HEK293 (cell line): Measurements from ENCODE around the gene CSMD2.

Experiments used
- CTCF ChIA-PET: fragments of 350-600 bp; formaldehyde crosslinking; extraction: SDS; loops from one replicate; lab custom pipeline; 2021; ENCODE audit warnings: antibody characterized with exemption; lab: Yijun Ruan, JAX
- POLR2A ChIA-PET: fragments of 300-600 bp; formaldehyde crosslinking; extraction: SDS; loops from one replicate; lab custom pipeline; 2020; ENCODE audit warnings: antibody characterized with exemption, inconsistent platforms; lab: Yijun Ruan, JAX
- H3K27ac ChIP-seq: fragments of 200-500 bp; sonication (Bioruptor generic); 2 replicates; pipeline ENCODE4 v1.5.1; 2014; ENCODE audit warnings: low read depth, low read length, control low read depth, inconsistent platforms; ENCODE audit errors: extremely low read depth
- H3K36me3 ChIP-seq, 2 experiments: fragments of 200-500 bp in 1 of 2; sonication (Bioruptor generic) in 1 of 2; 1 replicate in 1 of 2; 2 replicates in 1 of 2; pipeline ENCODE4 v1.5.1; 2014 to 2017; ENCODE audit warnings: inconsistent platforms in 2 of 2, low read length in 2 of 2; ENCODE audit not compliant: control insufficient read depth in 2 of 2, insufficient read depth in 1 of 2
- H3K4me1 ChIP-seq: fragments of 200-500 bp; sonication (Bioruptor generic); 2 replicates; pipeline ENCODE4 v1.5.1; 2014; ENCODE audit warnings: mild to moderate bottlenecking, low read length, inconsistent platforms; ENCODE audit not compliant: control insufficient read depth, insufficient read depth
- H3K4me3 ChIP-seq: 2 replicates; pipeline ENCODE4 v1.5.1; 2011; ENCODE audit warnings: low read depth, mild to moderate bottlenecking, control low read depth, low read length, moderate library complexity
- H3K9me3 ChIP-seq: fragments of 200-500 bp; sonication (Bioruptor generic); 2 replicates; pipeline ENCODE4 v1.5.1; 2014; ENCODE audit warnings: low read depth, low read length, inconsistent platforms; ENCODE audit not compliant: control insufficient read depth, insufficient read depth
- GLI4 ChIP-seq: fragments of 450-650 bp; formaldehyde crosslinking; IDR thresholded peaks from 2 replicates; pipeline ENCODE4 v1.5.1; 2016; ENCODE audit warnings: missing biosample characterization, missing genetic modification characterization
- GLIS1 ChIP-seq: fragments of 450-650 bp; formaldehyde crosslinking; IDR thresholded peaks from 2 replicates; pipeline ENCODE4 v1.5.1; 2016; ENCODE audit warnings: missing biosample characterization, missing genetic modification characterization
- KLF1 ChIP-seq: fragments of 450-650 bp; formaldehyde crosslinking; IDR thresholded peaks from 2 replicates; pipeline ENCODE4 v1.5.1; 2016; ENCODE audit warnings: missing biosample characterization, missing genetic modification characterization
- KLF7 ChIP-seq: fragments of 450-650 bp; formaldehyde crosslinking; IDR thresholded peaks from 2 replicates; pipeline ENCODE4 v1.5.1; 2016; ENCODE audit warnings: missing biosample characterization, missing genetic modification characterization, borderline replicate concordance
- KLF8 ChIP-seq: fragments of 450-650 bp; formaldehyde crosslinking; IDR thresholded peaks from 2 replicates; pipeline ENCODE4 v1.5.1; 2016; ENCODE audit warnings: missing biosample characterization, missing genetic modification characterization
- SP2 ChIP-seq: fragments of 450-650 bp; formaldehyde crosslinking; IDR thresholded peaks from 2 replicates; pipeline ENCODE4 v1.5.1; 2016; ENCODE audit warnings: missing biosample characterization, missing genetic modification characterization
- YY1 ChIP-seq: fragments of 450-650 bp; formaldehyde crosslinking; IDR thresholded peaks from 2 replicates; pipeline ENCODE4 v1.5.1; 2018; ENCODE audit warnings: missing biosample characterization, missing genetic modification characterization
- ZBTB11 ChIP-seq: fragments of 450-650 bp; formaldehyde crosslinking; conservative IDR thresholded peaks from 2 replicates; pipeline ENCODE4 v1.5.1; 2016; ENCODE audit warnings: low read depth, missing biosample characterization, missing genetic modification characterization
- ZNF138 ChIP-seq: fragments of 450-650 bp; formaldehyde crosslinking; IDR thresholded peaks from 2 replicates; pipeline ENCODE4 v1.5.1; 2016; ENCODE audit warnings: missing biosample characterization, missing genetic modification characterization, borderline replicate concordance
- ZNF157 ChIP-seq: fragments of 450-650 bp; formaldehyde crosslinking; IDR thresholded peaks from 2 replicates; pipeline ENCODE4 v1.5.1; 2016; ENCODE audit warnings: missing biosample characterization, missing genetic modification characterization
- ZNF184 ChIP-seq: fragments of 450-650 bp; IDR thresholded peaks from 2 replicates; pipeline ENCODE4 v1.5.1; 2018; ENCODE audit warnings: missing biosample characterization, mild to moderate bottlenecking, missing genetic modification characterization
- ZNF24 ChIP-seq: fragments of 450-650 bp; formaldehyde crosslinking; IDR thresholded peaks from 2 replicates; pipeline ENCODE4 v1.5.1; 2016; ENCODE audit warnings: missing biosample characterization, missing genetic modification characterization
- ZNF248 ChIP-seq: fragments of 450-650 bp; formaldehyde crosslinking; IDR thresholded peaks from 2 replicates; pipeline ENCODE4 v1.5.1; 2017; ENCODE audit warnings: missing biosample characterization, missing genetic modification characterization
- ZNF350 ChIP-seq: fragments of 450-650 bp; formaldehyde crosslinking; IDR thresholded peaks from 2 replicates; pipeline ENCODE4 v1.5.0; 2017; ENCODE audit warnings: missing biosample characterization, mild to moderate bottlenecking, missing genetic modification characterization
- ZNF426 ChIP-seq: fragments of 450-650 bp; formaldehyde crosslinking; IDR thresholded peaks from 2 replicates; pipeline ENCODE4 v1.5.1; 2017; ENCODE audit warnings: missing biosample characterization, missing genetic modification characterization, mild to moderate bottlenecking, inconsistent platforms, moderate library complexity
- ZNF555 ChIP-seq: fragments of 450-650 bp; formaldehyde crosslinking; conservative IDR thresholded peaks from 2 replicates; pipeline ENCODE4 v1.5.1; 2017; ENCODE audit warnings: missing biosample characterization, mild to moderate bottlenecking, missing genetic modification characterization, inconsistent platforms
- ZNF600 ChIP-seq: fragments of 450-650 bp; formaldehyde crosslinking; IDR thresholded peaks from 2 replicates; pipeline ENCODE4 v1.5.1; 2016; ENCODE audit warnings: missing biosample characterization, missing genetic modification characterization
- ZNF610 ChIP-seq: fragments of 450-650 bp; formaldehyde crosslinking; IDR thresholded peaks from 2 replicates; pipeline ENCODE4 v1.5.1; 2016; ENCODE audit warnings: missing biosample characterization, missing genetic modification characterization, borderline replicate concordance
- ZNF660 ChIP-seq: fragments of 450-650 bp; IDR thresholded peaks from 2 replicates; pipeline ENCODE4 v1.5.1; 2018; ENCODE audit warnings: missing biosample characterization, mild to moderate bottlenecking, missing genetic modification characterization
- ZNF704 ChIP-seq: fragments of 450-650 bp; formaldehyde crosslinking; IDR thresholded peaks from 2 replicates; pipeline ENCODE4 v1.5.1; 2016; ENCODE audit warnings: missing biosample characterization, missing genetic modification characterization
- ZNF707 ChIP-seq: fragments of 450-650 bp; formaldehyde crosslinking; IDR thresholded peaks from 2 replicates; pipeline ENCODE4 v1.5.1; 2016; ENCODE audit warnings: missing biosample characterization, missing genetic modification characterization
- ZNF785 ChIP-seq: fragments of 450-650 bp; formaldehyde crosslinking; IDR thresholded peaks from 2 replicates; pipeline ENCODE4 v1.5.1; 2016; ENCODE audit warnings: missing biosample characterization, missing genetic modification characterization
- ZXDB ChIP-seq: fragments of 450-650 bp; formaldehyde crosslinking; IDR thresholded peaks from 2 replicates; pipeline ENCODE4 v1.5.1; 2016; ENCODE audit warnings: missing biosample characterization, missing genetic modification characterization

The CSMD2 gene

GRCh38 chr1:33617451-33617850, 547.6 kb downstream of the CSMD2 start:
- H3K4me3 ChIP-seq: no peak overlapping the region
- no peak for TF ChIP-seq ZNF600 (tag by site-specific recombination)
- no peak for TF ChIP-seq ZNF610 (tag by site-specific recombination)
- TF ChIP-seq ZNF660: no peak
- TF ChIP-seq ZBTB11 (tag by site-specific recombination): no peak
- TF ChIP-seq ZNF350 (tag by site-specific recombination): no peak
- TF ChIP-seq KLF8 (tag by site-specific recombination): no peak
- TF ChIP-seq GLI4 (tag by site-specific recombination): no peak
- TF ChIP-seq ZNF426 (tag by site-specific recombination): no peak
- no peak for TF ChIP-seq KLF1
- no peak for TF ChIP-seq ZNF157 (tag by site-specific recombination)
- TF ChIP-seq ZNF707 (tag by site-specific recombination): no peak
- no peak for TF ChIP-seq ZNF555 (tag by site-specific recombination)
- TF ChIP-seq SP2 (tag by site-specific recombination): no peak
- no peak for TF ChIP-seq KLF7 (tag by site-specific recombination)
- no peak for TF ChIP-seq GLIS1
- TF ChIP-seq YY1 (tag by site-specific recombination): no peak
- POLR2A ChIA-PET: no interaction called here
- no peak overlapping the region for H3K27ac ChIP-seq
- no peaks in the 10 kb centered on the region for H3K36me3 ChIP-seq
- no peaks in the 10 kb centered on the region for H3K4me1 ChIP-seq
- H3K9me3 ChIP-seq: no peaks in the 10 kb centered on the region
- CTCF ChIA-PET: interaction anchor here (1.4 kb wide), 1 partner anchor 15 kb away, joined by 6 read pairs; no protein-coding TSS in a partner anchor

- POLR2A ChIA-PET: no interaction called here
- TF ChIP-seq ZNF24 (tag by site-specific recombination) (no peak), ZNF184 (tag by site-specific recombination) (no peak), ZNF248 (tag by site-specific recombination) (no peak), ZXDB (tag by site-specific recombination) (no peak), ZNF785 (tag by site-specific recombination) (no peak), ZNF704 (tag by site-specific recombination) (no peak), ZNF138 (tag by site-specific recombination) (no peak)
- TF ChIP-seq, all 188 proteins: peak for 0
- no peaks in the 10 kb centered on the region for H3K4me1 ChIP-seq
- no peak overlapping the region for H3K4me3 ChIP-seq
- H3K9me3 ChIP-seq: no peaks in the 10 kb centered on the region
- H3K36me3 ChIP-seq: no peaks in the 10 kb centered on the region
- H3K27ac ChIP-seq: no peak overlapping the region
- CTCF ChIA-PET: interaction anchor here (0.6 kb wide), 1 partner anchor 569 kb away, joined by 5 read pairs; no protein-coding TSS in a partner anchor
Observed at GRCh38 chr1:33616780-33617179, 548.2 kb downstream of the CSMD2 start.
